ENCODE data around the gene PSAPL1.

PSAPL1 gene

DNA sequence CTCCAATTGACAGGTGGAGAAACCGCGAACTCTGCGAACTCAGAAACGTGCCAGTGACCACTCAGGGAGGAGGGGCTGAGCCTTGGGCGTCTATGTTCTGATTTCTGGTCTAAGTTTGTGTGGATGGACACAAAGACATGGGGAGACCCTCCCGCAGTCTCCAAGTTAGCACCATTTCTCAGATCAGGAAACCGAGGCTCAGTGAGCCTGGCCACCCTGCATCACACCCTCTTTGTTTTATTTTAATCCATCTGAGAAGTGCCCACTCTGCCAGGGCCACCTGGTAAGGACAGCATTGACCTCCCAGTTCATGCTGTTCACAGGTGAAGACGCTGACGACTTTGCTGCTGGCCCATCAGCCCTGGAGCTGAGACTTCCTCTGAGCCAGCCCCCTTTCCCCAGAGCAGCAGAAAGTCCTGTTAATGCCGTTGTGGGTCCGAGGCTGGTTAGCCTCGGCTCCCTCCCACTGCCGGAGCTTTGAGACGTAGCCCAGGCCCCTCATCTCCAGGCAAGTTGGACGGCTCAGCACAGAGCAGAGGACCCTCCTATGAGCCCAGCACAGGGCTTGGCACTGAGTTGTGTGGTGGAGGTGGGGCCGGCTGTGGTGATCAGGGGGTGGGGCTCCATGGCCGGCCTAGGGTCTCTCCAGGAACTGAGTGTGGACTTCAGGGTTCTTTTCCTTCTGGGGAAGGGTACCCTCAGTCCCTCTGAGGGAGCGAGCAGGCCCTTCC, 43.7 kb downstream of the PSAPL1 start:
- TF ChIP-seq, protein P1, sequence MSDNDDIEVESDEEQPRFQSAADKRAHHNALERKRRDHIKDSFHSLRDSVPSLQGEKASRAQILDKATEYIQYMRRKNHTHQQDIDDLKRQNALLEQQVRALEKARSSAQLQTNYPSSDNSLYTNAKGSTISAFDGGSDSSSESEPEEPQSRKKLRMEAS (IDR thresholded peaks at IDR 0.05): no peak

DNA sequence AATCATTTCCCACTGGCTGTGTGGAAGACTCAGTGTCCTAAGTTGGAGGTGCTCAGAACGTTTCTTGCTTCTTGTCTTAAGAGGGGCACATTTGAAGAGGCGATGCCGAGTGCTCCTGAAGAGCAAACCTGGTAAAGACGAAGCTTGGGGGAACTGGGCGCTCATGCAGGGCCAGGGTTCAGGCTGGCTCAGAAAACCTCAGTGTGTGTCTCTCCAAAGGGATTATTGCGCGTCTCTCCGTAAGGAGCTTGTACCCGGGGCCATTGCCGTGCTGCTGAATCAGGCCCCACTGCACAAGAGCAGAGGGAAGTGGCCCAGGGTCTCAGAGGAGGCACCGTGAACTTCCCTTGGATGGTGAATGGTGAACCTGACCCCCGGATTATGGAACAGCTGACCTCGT, 44.4 kb downstream of the PSAPL1 start:
- no peak for TF ChIP-seq TAF1 (IDR thresholded peaks at IDR 0.05; ENCODE audit: low read depth)
- no peak for TF ChIP-seq ZBTB7A (IDR thresholded peaks at IDR 0.05; ENCODE audit: low read depth)
- TF ChIP-seq FOXM1 (IDR thresholded peaks at IDR 0.05; ENCODE audit: borderline replicate concordance, low read depth): no peak
- no peak for TF ChIP-seq TCF12 (IDR thresholded peaks at IDR 0.05; ENCODE audit: low read depth)
- no peak for TF ChIP-seq EGR1 (IDR thresholded peaks at IDR 0.05)
- TF ChIP-seq CEBPB (IDR thresholded peaks at IDR 0.05): no peak
- no peak for TF ChIP-seq YY1 (IDR thresholded peaks at IDR 0.05; ENCODE audit: low read depth)
- TF ChIP-seq, protein P1 (IDR thresholded peaks at IDR 0.05): no peak
- TF ChIP-seq TEAD4 (IDR thresholded peaks at IDR 0.05): no peak
- TF ChIP-seq CREB1 (IDR thresholded peaks at IDR 0.05; ENCODE audit: low read depth): no peak
- no peak for TF ChIP-seq REST (IDR thresholded peaks at IDR 0.05; ENCODE audit: low read depth)
- TF ChIP-seq RAD21 (IDR thresholded peaks at IDR 0.05; ENCODE audit: low read depth): no peak
- no peak for TF ChIP-seq EP300 (IDR thresholded peaks at IDR 0.05; ENCODE audit: borderline replicate concordance)
- no peak for TF ChIP-seq NFIC (IDR thresholded peaks at IDR 0.05)
- TF ChIP-seq USF1 (IDR thresholded peaks at IDR 0.05): no peak

- TF ChIP-seq CEBPB (IDR thresholded peaks at IDR 0.05): no peak
- TF ChIP-seq ZBTB7A (IDR thresholded peaks at IDR 0.05; ENCODE audit: low read depth): no peak
- no peak for TF ChIP-seq TEAD4 (IDR thresholded peaks at IDR 0.05)
- no peak for TF ChIP-seq NFIC (IDR thresholded peaks at IDR 0.05)
- TF ChIP-seq, protein P1 (IDR thresholded peaks at IDR 0.05): no peak
- TF ChIP-seq EGR1 (IDR thresholded peaks at IDR 0.05): no peak
- TF ChIP-seq REST (IDR thresholded peaks at IDR 0.05; ENCODE audit: low read depth): no peak
- no peak for TF ChIP-seq CREB1 (IDR thresholded peaks at IDR 0.05; ENCODE audit: low read depth)
- no peak for TF ChIP-seq TAF1 (IDR thresholded peaks at IDR 0.05; ENCODE audit: low read depth)
- no peak for TF ChIP-seq USF1 (IDR thresholded peaks at IDR 0.05)
- TF ChIP-seq EP300 (IDR thresholded peaks at IDR 0.05; ENCODE audit: borderline replicate concordance): no peak
- no peak for TF ChIP-seq RAD21 (IDR thresholded peaks at IDR 0.05; ENCODE audit: low read depth)
- TF ChIP-seq YY1 (IDR thresholded peaks at IDR 0.05; ENCODE audit: low read depth): no peak
- TF ChIP-seq FOXM1 (IDR thresholded peaks at IDR 0.05; ENCODE audit: borderline replicate concordance, low read depth): no peak
- no peak for TF ChIP-seq TCF12 (IDR thresholded peaks at IDR 0.05; ENCODE audit: low read depth)
These were observed 45.0 kb downstream of the PSAPL1 start for GRCh38 chr4:7389719-7390118.

GRCh38 chr4:7389101-7389701, 45.5 kb downstream of the PSAPL1 start:
- no peak for TF ChIP-seq FOXM1 (IDR thresholded peaks at IDR 0.05; ENCODE audit: borderline replicate concordance, low read depth)
- TF ChIP-seq CREB1 (IDR thresholded peaks at IDR 0.05; ENCODE audit: low read depth): no peak
- no peak for TF ChIP-seq ZBTB7A (IDR thresholded peaks at IDR 0.05; ENCODE audit: low read depth)
- TF ChIP-seq TEAD4 (IDR thresholded peaks at IDR 0.05): no peak
- TF ChIP-seq, protein P1 (IDR thresholded peaks at IDR 0.05): no peak
- TF ChIP-seq NFIC (IDR thresholded peaks at IDR 0.05): no peak
- no peak for TF ChIP-seq USF1 (IDR thresholded peaks at IDR 0.05)
- no peak for TF ChIP-seq CEBPB (IDR thresholded peaks at IDR 0.05)
- TF ChIP-seq TCF12 (IDR thresholded peaks at IDR 0.05; ENCODE audit: low read depth): no peak
- no peak for TF ChIP-seq YY1 (IDR thresholded peaks at IDR 0.05; ENCODE audit: low read depth)
- no peak for TF ChIP-seq RAD21 (IDR thresholded peaks at IDR 0.05; ENCODE audit: low read depth)
- no peak for TF ChIP-seq REST (IDR thresholded peaks at IDR 0.05; ENCODE audit: low read depth)
- no peak for TF ChIP-seq EP300 (IDR thresholded peaks at IDR 0.05; ENCODE audit: borderline replicate concordance)
- no peak for TF ChIP-seq EGR1 (IDR thresholded peaks at IDR 0.05)
- no peak for TF ChIP-seq TAF1 (IDR thresholded peaks at IDR 0.05; ENCODE audit: low read depth)
